HG03575 (cell line): ENCODE measurements around the gene SASS6.
"Not testable (repeated sequence)": the region's sequence is repeated elsewhere in the genome, so short reads cannot be mapped to it uniquely, and the experiment has no call there.

Source experiments
- ATAC-seq: cut with Tn5 transposase; IDR thresholded peaks from one replicate; pipeline ENCODE4 v1.9.1; 2021; ENCODE audit not compliant: unreplicated experiment, insufficient number of reproducible peaks, low FRiP score; ENCODE audit errors: extremely low read depth

Gene SASS6

GRCh38 chr1:100053727-100054126 is 79.0 kb downstream of the SASS6 start:
- no peak for ATAC-seq

DNA sequence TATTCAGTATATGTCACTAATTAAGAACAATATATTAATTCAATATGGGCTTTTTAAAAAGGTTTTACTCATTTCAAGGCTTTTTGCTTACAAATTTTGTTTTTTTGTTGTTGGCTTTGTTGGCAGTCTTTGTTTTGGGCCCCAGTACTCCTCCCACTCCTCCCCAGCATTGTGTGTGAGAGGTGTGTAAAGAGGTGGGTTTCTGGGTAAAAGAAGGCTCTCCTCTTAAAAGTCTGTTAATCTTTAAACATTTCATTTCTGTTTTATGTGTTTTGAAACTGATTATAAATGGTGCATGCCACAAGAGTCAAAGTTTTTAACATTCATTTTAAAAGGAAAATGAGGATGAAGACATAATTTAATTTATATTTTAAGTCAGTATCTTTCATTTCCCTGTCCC is 79.6 kb downstream of the SASS6 start:
- no peak for ATAC-seq

GRCh38 chr1:100051893-100052292 is 80.8 kb downstream of the SASS6 start:
- ATAC-seq: no peak

DNA sequence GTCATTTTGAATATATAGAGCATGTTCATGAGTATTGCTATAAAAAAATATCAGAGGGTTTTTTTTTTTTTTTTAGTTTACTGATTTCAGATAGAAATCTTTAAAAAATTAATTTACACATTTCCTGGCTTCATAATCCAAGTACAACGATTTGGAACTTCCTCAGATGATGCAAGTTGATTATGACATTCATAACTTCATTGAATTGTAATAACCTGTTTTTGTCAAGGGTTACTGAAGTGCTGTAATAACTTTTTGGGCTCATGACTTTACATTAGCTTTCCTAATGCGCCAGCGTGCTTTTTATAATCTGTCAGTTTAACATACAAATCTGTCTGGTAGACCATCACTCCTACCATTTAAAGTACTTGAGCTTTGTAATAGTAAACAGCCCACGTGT is 81.3 kb downstream of the SASS6 start:
- ATAC-seq: no peak

- no peak for ATAC-seq
Measured at GRCh38 chr1:100050139-100050538, 82.6 kb downstream of the SASS6 start.

GRCh38 chr1:100047235-100047708 is 85.5 kb downstream of the SASS6 start:
- not testable (repeated sequence) for ATAC-seq

DNA sequence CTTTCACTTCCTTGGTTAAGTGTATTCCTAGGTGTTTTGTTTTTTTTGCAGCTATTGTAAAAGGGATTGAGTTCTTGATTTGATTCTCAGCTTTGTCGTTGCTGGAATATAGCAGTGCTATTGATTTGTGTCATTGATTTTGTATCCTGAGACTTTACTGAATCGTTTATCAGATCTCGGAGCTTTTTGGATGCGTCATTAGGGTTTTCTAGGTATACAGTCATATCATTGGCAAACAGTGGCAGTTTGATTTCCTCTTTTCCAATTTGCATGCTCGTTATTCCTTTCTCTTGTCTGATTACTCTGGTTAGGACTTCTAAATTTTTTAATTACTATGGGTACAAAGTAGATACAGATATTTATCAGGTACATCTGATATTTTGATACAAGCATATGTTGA is 87.5 kb downstream of the SASS6 start:
- ATAC-seq: no peak

GRCh38 chr1:100039591-100039990 is 93.1 kb downstream of the SASS6 start:
- ATAC-seq: no peak

GRCh38 chr1:100038660-100039287 is 94.0 kb downstream of the SASS6 start:
- ATAC-seq: no peak

DNA sequence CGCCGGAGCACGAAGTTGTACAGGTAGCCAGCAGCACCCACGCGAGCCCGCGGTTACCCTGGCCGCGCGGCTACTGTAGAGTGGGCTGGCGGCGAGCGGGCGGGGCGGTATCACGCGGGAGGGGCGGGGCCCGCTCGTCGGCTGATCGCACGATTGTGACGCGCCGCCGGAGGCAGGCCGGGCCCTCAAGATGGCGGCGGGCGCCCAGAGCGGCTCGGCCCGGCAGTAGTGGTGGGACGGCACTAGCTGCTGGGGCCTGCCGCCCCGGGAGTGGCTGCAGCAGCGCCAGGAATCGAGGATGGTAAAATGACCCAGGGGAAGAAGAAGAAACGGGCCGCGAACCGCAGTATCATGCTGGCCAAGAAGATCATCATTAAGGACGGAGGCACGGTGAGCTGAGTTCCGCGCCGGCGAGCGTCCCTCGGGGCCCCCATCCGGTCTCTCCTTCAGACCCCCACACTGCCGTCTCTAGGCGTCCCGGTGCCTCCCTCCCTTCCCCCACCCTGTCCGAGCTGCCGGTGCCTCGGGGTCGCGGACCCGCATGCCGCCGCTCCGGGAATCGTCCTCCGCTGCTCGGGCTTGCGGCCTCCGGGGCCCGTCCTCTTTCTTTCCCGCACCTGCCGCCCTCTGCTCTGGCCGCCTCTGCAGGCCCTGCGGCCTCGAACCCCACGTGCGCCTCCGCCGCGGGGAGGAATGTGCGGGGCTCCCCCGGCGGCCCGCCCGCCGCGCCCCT is 94.6 kb downstream of the SASS6 start:
- peak; percentile 28 for ATAC-seq

- ATAC-seq: no peak
Measured at GRCh38 chr1:100037656-100037926, 95.1 kb downstream of the SASS6 start.

GRCh38 chr1:100036718-100037655 is 95.7 kb downstream of the SASS6 start:
- ATAC-seq: no peak

- no peak for ATAC-seq
Measured at GRCh38 chr1:100035214-100035613, 97.5 kb downstream of the SASS6 start.

- no peak for ATAC-seq
Measured at GRCh38 chr1:100034470-100034869, 98.3 kb downstream of the SASS6 start.
